GM18907 (cell line): ENCODE measurements around the gene GSG1.
"Not testable (repeated sequence)": the region's sequence is repeated elsewhere in the genome, so short reads cannot be mapped to it uniquely, and the experiment has no call there.

Experiments
- ATAC-seq: cut with Tn5 transposase; IDR thresholded peaks from one replicate; pipeline ENCODE4 v1.9.1; 2021; ENCODE audit warnings: mild to moderate bottlenecking, moderate library complexity; ENCODE audit not compliant: unreplicated experiment

The GSG1 gene

DNA sequence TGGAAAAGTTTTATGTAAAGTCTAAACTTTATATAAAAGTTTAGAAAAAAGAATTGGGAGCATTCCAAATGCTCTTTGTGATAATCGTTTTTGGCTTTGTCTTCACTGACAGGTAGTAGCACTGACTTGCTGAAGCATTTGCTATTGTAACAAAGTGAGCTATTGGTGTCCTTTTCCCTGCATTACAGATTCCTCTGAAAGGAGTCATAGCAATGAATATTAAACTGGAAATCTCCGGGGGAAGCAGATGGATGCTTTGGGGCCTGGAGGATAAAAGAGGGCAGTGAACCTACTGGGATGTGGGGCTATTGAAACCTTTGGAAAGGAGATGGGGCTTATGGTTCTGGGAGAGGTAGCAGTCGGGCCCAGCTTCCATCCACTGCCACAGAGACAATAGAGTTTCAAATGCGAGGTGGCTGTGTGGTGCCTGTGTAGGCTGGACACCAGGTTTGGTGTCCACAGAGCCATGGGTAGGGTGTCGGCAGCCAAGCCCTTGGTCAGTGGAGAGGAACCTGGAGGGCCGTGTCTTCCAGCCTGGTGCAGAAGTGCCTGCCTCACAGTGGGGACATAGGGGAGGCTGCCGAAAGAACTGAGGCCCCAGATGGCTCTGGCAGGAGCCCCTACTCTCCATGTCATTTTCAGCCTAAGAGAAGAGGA, 10.1 kb downstream of the GSG1 start:
- ATAC-seq, result no peak

DNA sequence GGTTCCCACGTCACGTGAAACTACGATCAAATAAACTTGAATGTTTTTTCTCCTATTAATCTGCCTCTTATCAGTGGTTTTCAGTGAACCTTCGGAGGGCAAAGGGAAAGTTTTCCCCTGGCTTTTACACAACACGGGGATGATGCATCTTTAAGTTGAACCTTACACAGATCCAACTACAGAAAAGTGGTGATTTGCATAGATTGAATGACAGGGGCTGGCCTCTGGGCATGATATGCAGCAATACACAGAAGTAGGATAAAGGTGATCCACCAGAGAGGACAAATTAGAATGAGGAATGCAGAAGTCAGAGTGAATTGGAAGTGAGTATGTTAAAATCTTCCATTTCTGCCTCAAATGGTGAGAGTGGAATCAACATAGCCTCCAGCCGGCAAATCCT, 11.6 kb downstream of the GSG1 start:
- no peak for ATAC-seq

DNA sequence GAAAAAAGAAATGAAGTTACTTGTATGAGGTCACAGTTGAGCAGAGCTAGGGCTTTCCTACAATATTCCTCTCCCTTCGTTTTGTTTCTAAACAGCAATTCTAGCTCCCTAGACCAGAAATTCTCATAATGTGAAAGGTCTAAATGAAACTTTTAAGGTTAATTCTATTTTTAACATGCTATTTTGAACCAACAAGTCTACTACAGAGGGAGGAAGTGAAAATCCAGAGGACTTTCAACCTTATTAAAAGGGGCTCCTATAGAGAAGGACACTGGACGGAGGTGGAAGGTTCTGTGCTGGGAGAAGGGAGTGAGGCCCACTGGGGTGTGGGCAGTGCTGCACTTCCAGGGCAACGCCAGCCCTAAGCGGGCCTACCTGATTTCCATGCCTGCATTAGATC, 13.4 kb downstream of the GSG1 start:
- ATAC-seq, result no peak

DNA sequence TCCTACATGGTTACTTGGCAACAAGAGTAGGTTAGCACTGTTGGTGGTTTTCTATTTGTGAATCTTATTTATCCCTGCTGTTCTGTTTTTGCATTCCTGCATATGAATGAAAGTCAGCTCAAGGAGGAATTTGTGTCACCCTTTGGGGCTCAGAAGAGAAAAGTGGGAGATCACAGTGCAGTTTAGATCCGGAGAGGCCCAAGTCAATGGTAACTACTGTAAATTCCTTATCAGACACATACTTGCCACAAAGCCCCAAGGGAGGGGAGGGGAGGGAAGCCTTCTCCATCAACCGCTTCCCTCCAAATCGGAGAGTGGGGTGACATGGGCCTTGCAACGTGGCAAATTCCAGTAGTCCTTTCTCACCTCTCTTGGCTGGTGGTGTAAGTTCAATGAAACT, 15.0 kb downstream of the GSG1 start:
- ATAC-seq, result no peak

DNA sequence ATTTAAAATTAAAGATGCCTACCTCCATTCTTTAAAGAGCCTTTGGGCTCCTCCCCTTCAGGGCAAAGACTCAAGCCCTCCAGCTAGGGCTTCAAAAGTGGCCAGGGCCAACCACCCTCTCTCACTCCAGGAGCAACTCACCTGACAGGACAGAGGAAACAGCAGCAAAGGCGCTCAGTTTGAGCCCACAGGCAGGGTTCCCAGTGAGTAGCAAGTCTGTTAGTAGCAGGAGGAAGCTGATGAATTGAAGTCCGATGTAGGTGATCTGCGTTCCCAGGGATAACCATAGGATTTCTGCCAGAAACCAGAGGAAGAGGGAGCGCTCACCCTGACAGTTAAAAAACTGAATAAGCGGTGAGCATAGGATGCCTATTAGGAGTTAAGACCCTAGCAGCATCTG, 15.7 kb downstream of the GSG1 start:
- no peak for ATAC-seq

DNA sequence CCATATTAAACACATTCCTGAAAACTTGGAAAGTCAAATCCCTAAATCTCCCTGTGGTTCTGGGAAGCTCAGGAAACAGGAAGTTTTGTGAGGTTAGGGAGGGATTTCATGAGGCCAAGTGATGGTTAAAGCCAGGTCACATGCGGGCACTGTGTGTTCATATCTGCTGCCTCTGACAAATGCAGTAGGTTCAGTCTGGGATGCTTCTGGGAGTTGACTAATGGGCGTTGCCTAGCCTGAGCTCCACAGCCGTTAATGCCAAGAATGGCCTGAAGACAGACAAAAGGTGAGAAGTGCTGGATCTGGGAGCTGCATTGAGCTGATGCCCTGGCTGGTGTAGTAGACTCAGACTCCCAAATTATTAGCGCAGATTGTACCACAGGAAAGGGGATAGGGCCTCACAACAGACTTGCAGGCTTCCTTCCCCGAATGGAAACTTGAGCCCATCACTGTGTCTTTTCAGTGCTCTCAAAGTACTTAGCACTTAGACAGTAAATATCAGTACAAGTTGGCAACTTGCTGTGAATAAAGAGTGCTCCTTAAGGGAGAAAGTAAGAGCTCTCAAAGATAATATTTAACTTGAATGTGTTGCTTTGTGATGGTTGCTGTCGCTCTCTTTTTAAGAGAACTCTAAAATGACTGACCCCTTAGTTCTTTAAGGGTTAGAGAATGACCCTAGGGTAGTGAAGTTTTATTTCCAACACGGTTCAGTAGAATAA, 17.3 kb downstream of the GSG1 start:
- no peak for ATAC-seq

DNA sequence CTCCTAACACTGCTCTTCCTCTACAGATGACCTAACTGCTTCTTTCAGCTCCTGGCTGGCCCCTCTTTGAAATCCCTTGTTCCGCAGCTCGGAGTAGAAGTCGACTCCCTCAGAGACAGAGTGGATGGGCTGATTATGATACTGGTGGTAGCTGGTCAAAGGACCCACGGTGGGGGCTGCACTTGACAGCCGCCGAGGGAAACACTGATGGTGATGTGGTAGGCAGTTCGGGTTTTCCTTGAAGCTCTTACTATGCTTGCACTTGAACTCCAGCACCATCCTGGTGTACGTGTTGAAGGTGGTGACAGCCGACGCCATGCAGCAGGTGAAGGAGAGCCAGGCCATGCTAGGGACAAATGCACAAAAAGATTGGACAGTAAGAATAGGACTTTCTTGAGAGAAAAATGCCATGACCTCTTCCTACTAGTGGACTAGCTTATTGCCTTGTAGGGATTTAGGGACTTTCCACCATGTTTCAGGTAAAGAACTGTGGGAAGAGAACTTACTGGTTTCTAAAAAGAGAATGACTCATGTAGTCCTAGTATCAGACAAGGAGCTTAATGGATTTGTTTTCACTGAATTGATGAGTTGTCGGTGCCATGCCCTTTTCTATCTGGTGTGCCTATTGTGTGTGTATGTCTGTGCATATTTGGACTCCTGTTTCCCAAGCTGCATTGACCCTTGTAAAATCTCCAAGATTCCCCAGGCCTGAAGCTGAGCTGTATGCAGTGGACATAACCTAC, 18.4 kb downstream of the GSG1 start:
- ATAC-seq, result no peak

DNA sequence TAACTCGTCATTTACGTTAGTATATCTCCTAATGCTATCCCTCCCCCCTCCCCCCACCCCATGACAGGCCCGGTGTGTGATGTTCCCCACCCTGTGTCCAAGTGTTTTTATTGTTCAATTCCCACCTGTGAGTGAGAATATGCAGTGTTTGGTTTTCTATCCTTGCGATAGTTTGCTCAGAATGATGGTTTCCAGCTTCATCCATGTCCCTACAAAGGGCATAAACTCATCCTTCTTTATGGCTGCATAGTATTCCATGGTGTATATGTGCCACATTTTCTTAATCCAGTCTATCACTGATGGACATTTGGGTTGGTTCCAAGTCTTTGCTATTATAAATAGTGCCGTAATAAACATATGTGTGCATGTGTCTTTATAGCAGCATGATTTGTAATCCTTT, 19.8 kb downstream of the GSG1 start:
- not testable (repeated sequence) for ATAC-seq

DNA sequence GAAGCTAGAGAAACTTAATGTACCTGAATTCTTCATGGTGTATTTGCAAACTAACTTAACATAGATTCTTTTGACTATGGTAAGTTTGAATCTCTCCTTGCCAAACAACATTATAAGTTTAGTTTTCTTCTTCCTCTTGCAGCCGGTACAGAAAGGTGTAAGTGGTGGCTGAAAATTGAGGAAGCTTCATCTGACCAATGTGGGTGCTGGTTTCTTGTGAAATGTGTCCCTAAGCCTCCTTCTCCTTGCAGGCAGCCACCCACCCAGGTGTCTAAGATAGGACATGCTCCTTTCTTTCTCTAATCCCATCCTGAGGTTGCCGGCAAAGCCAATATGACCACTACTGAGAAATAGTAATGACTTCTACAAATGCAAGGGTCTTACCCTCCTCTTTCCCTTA, 20.6 kb downstream of the GSG1 start:
- ATAC-seq, result no peak

DNA sequence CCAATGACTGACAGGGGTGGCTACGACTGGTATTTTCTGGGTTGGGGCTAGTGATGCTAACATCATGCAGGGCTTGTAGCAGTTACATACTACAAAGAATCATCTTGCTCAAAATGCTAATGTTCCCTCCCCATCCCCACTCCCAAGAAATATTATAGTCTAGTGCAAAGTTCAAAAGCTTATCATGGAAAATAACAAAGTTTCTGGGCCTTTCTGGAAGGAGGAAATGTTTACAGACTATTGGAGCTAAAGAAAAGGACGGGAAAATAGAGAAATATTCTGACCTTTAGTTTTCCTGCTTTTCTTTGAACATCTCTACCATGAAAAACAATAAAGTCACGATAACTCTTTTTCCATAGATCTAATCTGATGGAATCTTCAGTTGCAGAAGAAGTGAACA, 23.2 kb downstream of the GSG1 start:
- no peak for ATAC-seq

DNA sequence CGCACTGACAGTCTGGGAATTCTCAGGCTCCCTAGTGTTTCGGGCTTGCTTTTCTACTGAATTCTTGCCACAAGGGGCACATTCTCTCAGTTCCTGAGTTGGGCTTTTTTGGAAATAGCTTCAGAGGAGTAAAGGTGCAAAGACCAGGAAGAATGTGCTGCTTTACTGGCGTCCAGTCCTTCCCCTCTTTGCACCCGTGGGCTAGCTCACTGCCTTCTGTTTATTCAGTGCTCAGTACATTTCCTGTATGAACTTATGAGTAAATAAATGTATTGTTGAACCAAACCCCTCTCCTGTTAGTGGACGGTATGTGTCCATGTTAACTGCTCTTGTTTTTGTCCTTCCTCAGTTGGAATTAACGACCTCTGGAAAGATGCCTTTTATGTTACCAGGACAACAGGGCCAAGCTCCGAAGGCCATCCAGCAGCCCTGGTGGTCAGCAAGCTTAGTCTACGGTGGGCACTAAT, 24.0 kb downstream of the GSG1 start:
- ATAC-seq, result no peak

DNA sequence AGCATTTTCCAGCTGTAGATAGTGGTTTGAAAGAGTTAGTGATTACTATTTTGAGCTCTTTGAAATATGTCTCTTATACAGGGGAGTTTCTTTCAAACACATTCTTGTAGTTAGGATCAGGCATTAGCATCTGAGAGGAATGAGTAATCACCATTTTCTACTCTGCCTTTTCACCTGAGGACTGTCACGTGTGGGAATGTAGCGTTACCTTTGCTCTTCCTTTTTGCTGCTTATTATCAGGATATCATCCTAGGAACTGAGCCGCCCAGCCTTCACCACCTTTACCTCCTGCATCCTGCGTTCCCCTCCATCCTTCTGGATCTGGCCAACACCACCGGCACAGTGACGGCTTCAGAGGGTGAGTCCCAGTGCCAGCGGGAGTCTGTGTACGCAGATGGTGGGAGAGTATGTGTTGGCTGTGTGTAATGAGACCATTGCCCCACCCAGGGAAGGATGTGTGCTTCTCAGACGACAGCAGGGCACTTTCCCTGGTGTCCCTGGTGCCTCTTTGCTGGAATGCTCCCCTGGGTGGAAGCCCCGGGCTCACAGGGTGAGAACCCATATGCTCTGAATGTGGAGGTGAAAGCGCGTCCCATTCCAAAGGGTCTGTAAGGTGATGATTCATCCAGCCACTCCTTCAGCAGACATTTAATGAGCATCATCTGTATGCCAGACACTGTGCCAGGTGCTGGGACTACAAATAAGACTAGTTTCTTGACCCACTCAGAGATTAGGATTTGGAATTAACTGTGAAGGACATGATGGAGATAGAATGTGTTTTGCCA, 27.5 kb downstream of the GSG1 start:
- no peak for ATAC-seq

DNA sequence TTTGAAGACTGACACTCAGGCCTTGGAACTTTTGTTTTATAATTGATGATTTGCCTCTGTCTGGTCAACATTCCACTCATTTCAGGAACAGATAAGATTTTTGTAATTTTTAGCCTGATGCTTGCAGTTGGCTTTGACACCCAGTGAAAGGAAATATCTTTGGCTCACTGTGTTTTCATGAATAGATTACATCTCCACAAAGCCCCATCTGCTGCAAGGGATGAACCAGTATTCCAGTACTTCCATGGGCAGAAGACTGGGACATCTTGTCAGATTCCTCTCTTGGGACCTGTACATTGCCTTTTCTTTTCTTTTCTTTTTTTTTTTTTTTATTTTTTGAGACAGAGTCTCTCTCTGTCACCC, 28.4 kb downstream of the GSG1 start:
- ATAC-seq, result no peak

DNA sequence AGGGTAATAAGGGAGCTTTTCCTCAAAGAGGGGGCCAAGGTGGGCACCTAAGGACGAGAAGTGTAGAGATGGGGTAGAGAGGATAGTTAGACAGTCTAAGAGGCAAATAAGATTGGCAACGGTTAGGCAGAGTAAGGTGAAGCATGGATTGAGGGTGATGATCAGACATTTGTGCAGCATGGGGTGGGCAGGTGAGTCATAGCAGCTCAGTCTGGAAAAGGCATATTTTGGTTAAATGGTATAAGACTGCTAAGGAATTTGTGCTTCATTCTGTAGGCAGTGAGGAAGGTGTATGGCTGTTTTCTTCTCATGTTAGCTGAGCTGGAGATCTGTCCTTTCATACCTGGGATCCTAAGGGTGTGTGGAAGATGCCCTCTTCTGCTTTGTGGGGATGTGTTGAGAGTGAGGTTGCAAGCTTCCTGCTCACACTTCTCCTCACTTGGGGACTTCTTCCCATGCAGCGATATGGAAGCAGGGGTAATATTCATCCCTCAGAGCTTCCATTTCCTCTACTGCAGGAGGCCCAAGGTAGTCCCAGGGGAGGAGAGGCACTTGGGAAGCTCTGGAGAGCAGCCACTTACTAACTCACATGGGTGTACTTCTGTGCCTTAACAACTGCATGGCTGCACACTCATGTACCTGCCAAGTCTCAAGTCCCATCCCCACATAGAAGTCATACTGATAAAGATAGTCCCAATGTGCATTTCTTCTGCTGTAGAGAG, 28.9 kb downstream of the GSG1 start:
- no peak for ATAC-seq

DNA sequence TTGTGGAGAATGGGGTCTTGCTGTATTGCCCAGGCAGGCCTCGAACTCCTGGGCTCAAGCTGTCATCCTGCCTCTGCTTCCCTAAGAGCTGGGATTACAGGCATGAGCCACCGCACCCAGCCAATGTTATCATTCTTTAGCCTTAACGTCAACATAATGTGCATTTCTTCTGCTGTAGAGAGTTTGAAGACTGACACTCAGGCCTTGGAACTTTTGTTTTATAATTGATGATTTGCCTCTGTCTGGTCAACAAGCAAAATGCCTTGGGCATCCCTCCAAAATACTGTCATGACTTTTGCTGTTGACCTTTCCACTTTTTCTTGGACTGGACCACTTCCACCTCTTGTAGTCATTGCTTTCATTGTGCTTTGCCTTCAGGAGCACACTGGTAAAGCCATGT, 30.3 kb downstream of the GSG1 start:
- no peak for ATAC-seq

DNA sequence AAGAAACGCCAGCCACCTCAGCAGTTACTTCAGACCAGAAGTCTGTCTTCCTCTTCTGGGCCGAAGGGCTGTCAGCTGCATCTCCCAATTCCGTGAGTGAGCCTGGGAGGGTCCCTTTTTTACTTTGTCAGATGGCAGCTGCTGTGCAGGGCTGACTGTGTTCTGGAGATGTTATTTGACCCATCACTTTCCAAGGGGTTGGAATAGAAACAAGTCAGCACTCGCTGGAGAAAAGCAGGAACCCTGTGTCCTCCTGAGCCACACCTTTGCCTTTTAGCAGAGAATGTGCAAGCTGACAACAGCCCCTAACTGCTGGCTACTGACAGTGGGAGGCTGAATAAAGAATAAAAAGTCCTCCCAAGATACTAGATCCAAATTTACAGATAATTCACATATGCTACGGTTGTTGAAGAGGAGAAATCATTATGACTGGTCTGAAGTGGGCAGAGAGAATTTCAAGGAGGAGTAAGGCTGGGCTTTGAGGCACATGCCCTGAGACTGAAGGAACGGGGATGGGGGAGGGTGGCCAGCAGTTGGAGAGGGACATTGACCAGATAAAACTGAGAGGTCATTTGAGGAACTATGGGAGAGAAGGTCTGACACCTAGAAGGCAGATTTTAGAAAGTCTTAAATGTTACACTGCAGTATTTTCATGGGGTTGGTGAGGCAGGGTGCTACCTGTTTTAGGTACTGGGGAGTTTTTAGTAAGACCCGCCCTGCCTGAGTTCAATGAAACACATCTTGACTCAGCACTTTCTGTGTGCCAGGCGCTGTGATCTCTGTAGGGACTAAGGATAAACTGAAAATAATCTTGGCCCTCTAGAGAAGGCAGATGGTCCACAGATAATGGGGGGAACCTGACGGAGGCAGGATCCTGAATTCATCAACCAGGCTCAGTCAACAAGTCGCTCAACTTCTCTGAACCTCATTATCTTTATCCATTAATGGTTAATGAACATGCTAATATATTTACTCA, 31.9 kb downstream of the GSG1 start:
- ATAC-seq, result no peak

DNA sequence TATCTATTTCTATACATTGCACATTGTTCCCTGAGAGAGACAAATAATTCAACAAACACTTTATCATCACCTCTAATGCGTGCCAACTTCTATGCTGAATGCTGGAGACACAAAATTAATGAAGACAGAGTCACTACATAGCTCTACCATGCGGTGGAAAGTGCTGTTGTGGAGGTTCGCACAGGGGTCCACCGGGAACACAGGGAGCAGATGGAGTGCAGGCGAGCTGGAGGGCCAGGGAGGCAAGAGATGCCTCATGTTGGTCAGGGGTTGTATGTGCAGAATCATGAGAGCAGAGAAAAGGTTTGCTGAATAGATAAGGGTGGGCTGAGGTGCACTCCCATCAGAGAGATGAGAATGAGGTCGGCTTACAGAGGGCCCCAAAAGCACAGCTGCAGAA, 34.1 kb downstream of the GSG1 start:
- ATAC-seq, result no peak

DNA sequence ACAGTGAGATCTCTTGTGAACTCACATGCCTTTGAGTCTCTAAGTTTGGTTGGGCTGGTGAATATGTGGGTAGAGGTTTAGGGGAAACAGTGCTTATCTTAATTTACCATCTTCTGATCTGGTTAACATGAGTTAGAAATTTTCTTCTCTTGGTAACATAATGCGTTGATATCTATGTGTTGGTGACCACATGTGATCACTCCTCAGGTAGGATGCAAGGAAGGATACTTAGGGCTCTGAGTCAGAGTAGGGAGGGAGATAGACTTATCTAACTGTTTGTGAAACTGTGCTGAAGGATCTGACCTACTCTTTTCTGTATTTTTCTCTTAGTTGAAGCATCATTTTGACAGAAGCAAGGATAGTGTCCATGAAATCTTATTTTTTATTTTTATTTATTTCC, 36.1 kb downstream of the GSG1 start:
- no peak for ATAC-seq

DNA sequence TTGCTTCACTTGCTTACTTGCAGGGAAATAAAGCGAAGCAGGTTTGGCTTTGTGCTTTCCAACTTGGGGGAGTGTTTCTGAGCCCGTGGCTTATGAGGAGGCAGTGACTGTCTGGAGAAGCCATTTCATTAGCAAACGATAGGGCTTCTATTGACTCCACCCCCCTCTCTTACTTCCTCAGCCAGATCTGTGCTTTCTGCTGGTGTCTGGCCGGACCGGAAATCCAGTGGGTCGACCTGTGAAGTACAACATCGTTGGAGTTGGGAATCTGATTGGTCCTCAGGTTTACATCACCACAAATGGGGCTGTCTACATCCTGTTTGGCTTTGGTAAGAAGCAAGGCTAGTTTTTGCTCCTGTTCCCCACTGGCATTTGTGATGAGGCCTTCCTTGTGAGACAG, 37.0 kb downstream of the GSG1 start:
- ATAC-seq, result no peak

DNA sequence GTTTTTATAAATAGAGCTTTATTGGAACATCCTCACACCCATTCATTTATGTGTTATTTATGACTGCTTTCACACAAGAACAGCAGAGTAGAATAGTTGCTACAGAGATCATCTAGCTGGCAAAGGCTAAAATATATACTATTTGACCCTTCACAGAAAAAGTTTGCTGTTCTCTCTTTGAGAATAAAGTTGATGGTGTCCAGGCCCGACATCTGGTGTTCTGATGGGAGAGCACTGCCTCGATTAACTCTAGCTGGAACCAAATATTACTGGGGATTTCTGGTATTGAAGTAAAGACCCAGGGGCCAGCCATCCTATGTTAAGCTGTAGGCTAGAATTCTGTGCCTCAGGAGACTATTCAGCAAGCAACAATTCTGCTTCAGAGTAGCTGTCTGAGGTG, 37.5 kb downstream of the GSG1 start:
- ATAC-seq, result no peak
